Fibroblast of lung (primary cell): ENCODE results near the gene DLD.

ENCODE experiments used
- CTCF ChIP-seq, 2 donors: IDR thresholded peaks in 1 of 2; conservative IDR thresholded peaks in 1 of 2; 1 replicate in 1 of 2; 2 replicates in 1 of 2; pipeline ENCODE4 v1.5.1; 2011 to 2012; ENCODE audit warnings: low read length in 2 of 2, control low read depth in 1 of 2, inconsistent platforms in 1 of 2, low read depth in 1 of 2, mild to moderate bottlenecking in 1 of 2
- EZH2 ChIP-seq: IDR thresholded peaks from 2 replicates; pipeline ENCODE4 v1.5.1; 2012; ENCODE audit warnings: low read length, control low read depth, mild to moderate bottlenecking; ENCODE audit errors: missing control alignments

GRCh38 chr7:107931740-107932515 lies 40.9 kb downstream of the DLD start:
- no peak for TF ChIP-seq EZH2
- no peak for TF ChIP-seq CTCF (conservative IDR thresholded peaks at IDR 0.05 in 1 of 2, IDR thresholded peaks at IDR 0.05 in 1 of 2; ENCODE audit: low read depth in 1 of 2, low read length in 2 of 2)
